ENCODE results near the gene INPP5D. TPM values are rescaled to one million over a fixed set of nuclear protein-coding genes. Genes with fewer than 3 reads are reported as not detected.

The INPP5D gene
- total and polyA plus RNA-seq, 2 of the 8 experiments (the other 6 are each of a cell fraction or from before 2014, with no cell fraction given): 4.5 to 7.1 TPM

DNA sequence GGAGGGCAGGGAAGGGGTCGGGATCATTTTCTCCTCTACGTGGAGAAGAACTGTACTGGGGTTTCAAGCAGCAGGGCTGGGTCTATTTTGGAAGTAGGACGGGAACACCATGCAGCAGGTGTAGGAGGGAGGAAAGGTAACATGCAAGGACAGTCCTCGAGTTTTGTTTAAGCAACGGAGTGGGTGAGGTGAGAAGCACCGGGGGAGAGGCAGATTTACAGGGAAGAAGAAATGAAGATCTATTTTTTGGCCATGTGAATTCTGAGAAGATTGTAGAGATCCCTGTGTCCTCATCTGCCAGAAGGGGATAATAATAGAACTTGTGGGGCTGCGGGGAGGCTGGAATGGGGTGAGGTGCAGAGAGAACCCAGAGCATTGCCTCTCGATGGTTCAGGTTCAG, 85.6 kb downstream of the INPP5D start:
- H2BK15ac ChIP-seq (ENCODE audit: low read length): no peak overlapping the region
- no peak overlapping the region for H3K9ac ChIP-seq (replicated peaks in 1 of 4; ENCODE audit: extremely low read depth in 1 of 4, low read depth in 3 of 4, low read length in 3 of 4)
- H3K56ac ChIP-seq (replicated peaks; ENCODE audit: insufficient read length, low read depth, low read length): no peak overlapping the region
- no peak overlapping the region for H3K4me3 ChIP-seq (ENCODE audit: extremely low read depth in 1 of 4, insufficient read depth in 2 of 4, low read depth in 3 of 4, low read length in 4 of 4)
- H3K23me2 ChIP-seq (ENCODE audit: low read depth, low read length): peaks cover 12% of the 10 kb centered on the region
- H2AFZ ChIP-seq (ENCODE audit: low read length): no peak overlapping the region
- H3K4me2 ChIP-seq (ENCODE audit: insufficient read depth in 1 of 2, low read depth in 2 of 2, low read length in 2 of 2): no peak overlapping the region
- H3K79me1 ChIP-seq (ENCODE audit: low read depth, low read length): peaks cover 5% of the 10 kb centered on the region; the same call in 1 of the 2 replicates
- peaks cover 0 to 6% of the 10 kb centered on the region in 2 experiments for H4K20me1 ChIP-seq (replicated peaks in 1 of 2; ENCODE audit: control insufficient read depth in 1 of 2, insufficient read depth in 2 of 2, low read length in 2 of 2)
- H3K36me3 ChIP-seq (ENCODE audit: control insufficient read depth in 2 of 4, insufficient read depth in 4 of 4, low read length in 3 of 4): peaks cover 0 to 5% (median 3%) of the 10 kb centered on the region in 4 experiments; a peak in 4 of 8 replicates
- DNase-seq (ENCODE audit: low read depth in 1 of 2, low spot score in 2 of 2) (no peak), FAIRE-seq (no peak)
- no peak overlapping the region for H4K8ac ChIP-seq (ENCODE audit: extremely low read depth, insufficient read depth, low read length)
- H3K4ac ChIP-seq (replicated peaks; ENCODE audit: insufficient read length, low read depth, low read length): no peak overlapping the region
- H4K5ac ChIP-seq (ENCODE audit: insufficient read length, low read depth, low read length): no peak overlapping the region
- ChIA-PET CTCF (ENCODE audit: partially characterized antibody) (interaction anchor here (1.2 kb wide), 1 partner anchor 105 kb away, joined by 3 read pairs; no protein-coding TSS in a partner anchor), POLR2A (ENCODE audit: partially characterized antibody) (no interaction called here)
- H3K14ac ChIP-seq (ENCODE audit: insufficient read length): no peak overlapping the region
- H2BK20ac ChIP-seq (ENCODE audit: low read length): no peak overlapping the region
- H3K79me2 ChIP-seq (ENCODE audit: control insufficient read depth in 1 of 2, insufficient read depth in 2 of 2, low read length in 2 of 2): peaks cover 0 to 5% of the 10 kb centered on the region in 2 experiments; a peak in 1 of 4 replicates
- H3K4me1 ChIP-seq (replicated peaks in 1 of 4; ENCODE audit: control insufficient read depth in 3 of 4, insufficient read depth in 4 of 4, low read length in 3 of 4): peaks cover 2 to 11% (median 10%) of the 10 kb centered on the region in 4 experiments; a peak in 6 of 7 replicates
- H2BK12ac ChIP-seq (ENCODE audit: low read depth, low read length): no peak overlapping the region
- H3K18ac ChIP-seq (ENCODE audit: extremely low read depth, low read length): no peak overlapping the region
- no peak overlapping the region for H3K27ac ChIP-seq (ENCODE audit: low read depth, low read length)
- no peak overlapping the region for H2BK120ac ChIP-seq (replicated peaks; ENCODE audit: low read depth, low read length)
- no peak overlapping the region for H3K23ac ChIP-seq (ENCODE audit: insufficient read length)
- TF ChIP-seq CHD1 (IDR thresholded peaks at IDR 0.05; ENCODE audit: low read depth, low read length) (no peak), RFX5 (IDR thresholded peaks at IDR 0.05; ENCODE audit: borderline replicate concordance, low read depth, low read length) (no peak)
- H3K9me3 ChIP-seq (ENCODE audit: insufficient read depth in 2 of 2, low read depth in 1 of 2, low read length in 1 of 2): no peaks in the 10 kb centered on the region; a peak in 1 of 4 replicates
- WGBS, 2 experiments (ENCODE audit: extremely low coverage in 1 of 2, insufficient coverage in 1 of 2, insufficient read length in 1 of 2, insufficient replicate concordance in 2 of 2, low coverage in 1 of 2, low lambda C conversion rate in 2 of 2, missing lambda C conversion rate in 1 of 2): 88% methylated on average over 7 of the region's 8 CpGs; no CpG with 5 or more reads in 1 of the 2 experiments
- H3K27me3 ChIP-seq (replicated peaks in 1 of 4; ENCODE audit: control insufficient read depth in 3 of 4, extremely low read depth in 1 of 4, insufficient read depth in 3 of 4, low read length in 3 of 4): no peaks in the 10 kb centered on the region
- no peak overlapping the region for H2BK5ac ChIP-seq (ENCODE audit: low read depth, low read length)
- H2AK5ac ChIP-seq (ENCODE audit: low read depth, low read length): no peak overlapping the region
- no peak overlapping the region for H4K91ac ChIP-seq (replicated peaks; ENCODE audit: insufficient read length, low read length)

Data from H1 (cell line).